Muscle of leg (tissue), 11 donors: ENCODE data around the gene PHACTR1. TPM values are rescaled to one million over a fixed set of nuclear protein-coding genes. Genes with fewer than 3 reads are reported as not detected.
"Not testable (repeated sequence)": the region's sequence is repeated elsewhere in the genome, so short reads cannot be mapped to it uniquely, and the experiment has no call there.

Source experiments
- DNase-seq: peaks from one replicate; pipeline ENCODE4 v3.0.0; 2013
- H3K27ac ChIP-seq: one replicate; pipeline ENCODE4 v1.5.1; 2013; ENCODE audit warnings: mild to moderate bottlenecking, low read length, control low read depth
- H3K27me3 ChIP-seq: one replicate; pipeline ENCODE4 v1.6.1; 2013; ENCODE audit warnings: low read length; ENCODE audit not compliant: control insufficient read depth, insufficient read depth
- H3K36me3 ChIP-seq: one replicate; pipeline ENCODE4 v1.6.1; 2013; ENCODE audit warnings: low read length; ENCODE audit not compliant: control insufficient read depth, insufficient read depth
- H3K4me1 ChIP-seq: one replicate; pipeline ENCODE4 v1.6.1; 2013; ENCODE audit warnings: low read length; ENCODE audit not compliant: control insufficient read depth, insufficient read depth
- H3K4me3 ChIP-seq: one replicate; pipeline ENCODE4 v1.5.1; 2013; ENCODE audit warnings: low read length, control low read depth
- H3K9me3 ChIP-seq: replicated peaks from 2 replicates; pipeline ENCODE4 v1.6.1; 2013; ENCODE audit warnings: low read depth, low read length; ENCODE audit not compliant: control insufficient read depth
- WGBS: methylation state at CpG from one replicate; pipeline ENCODE4 v1.1.5; 2013; ENCODE audit warnings: missing lambda C conversion rate; ENCODE audit not compliant: insufficient coverage; 5-methylcytosine and 5-hydroxymethylcytosine counted together
- polyA plus RNA-seq, 8 donors: library from polyadenylated mRNA; unstranded; fragments of 120-200 nt; gene quantifications; one replicate each; pipeline versions ENCODE4 v1.2.1 to v1.2.3, GENCODE V29; 2013; ENCODE audit warnings: inconsistent platforms in 1 of 8, low replicate concordance in 1 of 8; ENCODE audit not compliant: insufficient read length in 8 of 8, insufficient read depth in 1 of 8
- total RNA-seq: library from RNA; stranded (reverse); fragments of 120-200 nt; gene quantifications from one replicate; pipeline ENCODE4 v1.2.4, GENCODE V29; 2013

PHACTR1 gene
- total and polyA plus RNA-seq, 9 donors: 3.8 to 9.4 (median 4.6) TPM

DNA sequence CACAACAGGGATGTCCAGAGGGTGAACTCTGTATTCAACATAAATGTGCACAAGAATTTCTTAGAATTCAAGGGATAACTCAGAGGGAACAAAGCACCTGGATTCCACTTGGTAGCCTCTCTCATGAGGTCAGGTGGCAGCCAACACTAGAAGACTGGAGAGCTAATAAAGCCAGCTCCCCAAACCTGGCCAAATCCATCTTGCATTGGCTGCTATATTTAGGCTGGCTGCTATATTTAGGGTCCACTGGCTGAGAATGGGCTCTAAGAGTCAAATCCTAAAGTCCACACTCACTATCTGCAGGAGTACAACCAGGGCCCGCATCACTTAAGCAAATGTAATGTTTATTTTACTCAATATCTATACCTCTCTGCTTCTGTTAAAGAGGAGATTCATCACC, 591.8 kb downstream of the PHACTR1 start:
- Histone ChIP-seq H3K4me1 (peaks cover 11% of the 10 kb centered on the region), H3K27me3 (no peaks in the 10 kb centered on the region), H3K9me3 (no peaks in the 10 kb centered on the region), H3K4me3 (no peak overlapping the region), H3K36me3 (peaks cover 26% of the 10 kb centered on the region), H3K27ac (no peak overlapping the region)
- WGBS: no CpG with 5 or more reads among the region's 1 CpG
- no peak for DNase-seq

DNA sequence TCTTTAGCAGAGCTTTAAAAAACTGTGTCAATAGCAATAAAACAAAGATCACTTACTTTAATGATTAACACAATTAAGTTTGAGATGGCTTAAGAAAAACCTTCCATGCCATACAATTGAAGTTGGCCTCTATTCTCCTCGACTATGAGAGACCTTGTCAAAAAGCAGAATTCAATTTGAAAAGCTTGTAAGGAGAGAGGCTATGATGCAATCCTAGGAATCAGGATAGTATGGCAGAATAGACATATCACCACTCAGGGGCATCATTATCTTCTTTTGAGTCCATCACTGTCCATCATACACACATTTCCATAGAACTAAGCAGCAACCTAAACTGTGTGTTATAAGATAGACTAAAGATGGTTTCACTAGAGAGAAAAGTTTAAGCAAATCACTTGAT, 594.6 kb downstream of the PHACTR1 start:
- peaks cover 41% of the 10 kb centered on the region for H3K36me3 ChIP-seq
- no CpG with 5 or more reads among the region's 1 CpG for WGBS
- H3K27me3 ChIP-seq: no peaks in the 10 kb centered on the region
- no peaks in the 10 kb centered on the region for H3K9me3 ChIP-seq
- no peak for DNase-seq
- no peak overlapping the region for H3K4me3 ChIP-seq
- H3K27ac ChIP-seq: no peak overlapping the region
- peaks cover 3% of the 10 kb centered on the region for H3K4me1 ChIP-seq

DNA sequence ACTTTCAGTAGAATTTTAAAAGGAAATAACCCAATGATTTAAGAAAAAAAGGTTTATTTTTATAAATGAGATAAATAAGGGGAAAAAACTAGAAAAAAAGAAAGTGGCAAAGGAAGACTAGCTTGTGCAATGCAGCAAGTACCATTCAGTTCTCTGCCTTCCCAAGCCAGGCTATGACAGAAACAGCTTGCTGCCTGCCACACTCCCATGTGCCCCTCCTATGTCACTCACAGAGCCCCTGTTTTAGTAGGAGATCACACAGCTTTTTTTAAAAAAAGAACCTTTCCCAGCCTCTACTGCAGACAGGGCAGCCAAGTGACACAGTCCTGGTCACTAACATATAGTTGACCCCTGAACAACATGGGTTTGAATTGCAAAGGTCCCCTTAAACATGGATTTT, 598.2 kb downstream of the PHACTR1 start:
- H3K4me3 ChIP-seq: no peak overlapping the region
- no peaks in the 10 kb centered on the region for H3K4me1 ChIP-seq
- H3K36me3 ChIP-seq: peaks cover 46% of the 10 kb centered on the region
- H3K27ac ChIP-seq: no peak overlapping the region
- no peaks in the 10 kb centered on the region for H3K27me3 ChIP-seq
- DNase-seq: no peak
- no peaks in the 10 kb centered on the region for H3K9me3 ChIP-seq

DNA sequence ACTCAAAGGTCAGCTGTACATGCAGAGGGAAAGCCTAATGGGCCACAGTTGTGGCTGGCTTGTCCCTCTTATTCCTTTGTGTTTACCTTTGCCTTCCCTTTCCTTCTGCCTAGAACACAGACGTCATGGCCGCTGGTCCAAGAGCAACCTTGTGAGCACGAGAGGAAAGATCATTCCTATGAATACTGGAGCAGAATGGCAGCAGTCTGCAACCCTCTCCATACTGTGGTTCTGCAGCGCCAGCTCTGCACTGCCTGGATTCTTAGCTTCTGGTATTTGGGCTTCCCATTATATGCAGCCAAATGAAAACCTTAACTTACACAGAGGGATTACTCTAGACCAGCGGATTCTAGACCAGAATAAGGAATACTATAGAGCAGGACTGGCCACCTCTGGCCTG, 599.3 kb downstream of the PHACTR1 start:
- H3K4me3 ChIP-seq: no peak overlapping the region
- no peak overlapping the region for H3K27ac ChIP-seq
- H3K9me3 ChIP-seq: no peaks in the 10 kb centered on the region
- peaks cover 54% of the 10 kb centered on the region for H3K36me3 ChIP-seq
- no peaks in the 10 kb centered on the region for H3K27me3 ChIP-seq
- DNase-seq: no peak
- no peaks in the 10 kb centered on the region for H3K4me1 ChIP-seq
- 95% methylated on average over 5 of the region's 5 CpGs for WGBS

DNA sequence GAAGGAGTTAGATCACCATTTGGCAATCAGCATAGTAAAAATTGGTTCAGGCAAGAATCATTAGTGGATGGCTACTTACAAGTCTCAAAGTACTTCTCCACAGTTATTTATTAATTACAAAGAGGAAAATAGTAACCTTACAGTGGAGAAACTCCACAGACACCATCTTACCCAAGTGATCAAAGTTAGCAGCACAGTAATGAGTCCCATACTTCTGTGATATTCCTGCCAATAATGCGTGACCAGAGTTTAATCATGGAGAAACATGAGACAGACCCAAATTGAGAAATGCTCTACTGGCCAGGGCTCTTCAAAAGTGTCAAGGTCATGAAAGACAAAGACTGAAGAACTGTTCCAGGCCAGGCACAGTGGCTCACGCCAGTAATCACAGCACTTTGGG, 602.3 kb downstream of the PHACTR1 start:
- Histone ChIP-seq H3K4me1 (no peaks in the 10 kb centered on the region), H3K9me3 (no peaks in the 10 kb centered on the region), H3K4me3 (no peak overlapping the region), H3K36me3 (peaks cover 66% of the 10 kb centered on the region), H3K27me3 (no peaks in the 10 kb centered on the region), H3K27ac (no peak overlapping the region)
- DNase-seq: no peak
- 86% methylated on average over 2 of the region's 2 CpGs for WGBS

DNA sequence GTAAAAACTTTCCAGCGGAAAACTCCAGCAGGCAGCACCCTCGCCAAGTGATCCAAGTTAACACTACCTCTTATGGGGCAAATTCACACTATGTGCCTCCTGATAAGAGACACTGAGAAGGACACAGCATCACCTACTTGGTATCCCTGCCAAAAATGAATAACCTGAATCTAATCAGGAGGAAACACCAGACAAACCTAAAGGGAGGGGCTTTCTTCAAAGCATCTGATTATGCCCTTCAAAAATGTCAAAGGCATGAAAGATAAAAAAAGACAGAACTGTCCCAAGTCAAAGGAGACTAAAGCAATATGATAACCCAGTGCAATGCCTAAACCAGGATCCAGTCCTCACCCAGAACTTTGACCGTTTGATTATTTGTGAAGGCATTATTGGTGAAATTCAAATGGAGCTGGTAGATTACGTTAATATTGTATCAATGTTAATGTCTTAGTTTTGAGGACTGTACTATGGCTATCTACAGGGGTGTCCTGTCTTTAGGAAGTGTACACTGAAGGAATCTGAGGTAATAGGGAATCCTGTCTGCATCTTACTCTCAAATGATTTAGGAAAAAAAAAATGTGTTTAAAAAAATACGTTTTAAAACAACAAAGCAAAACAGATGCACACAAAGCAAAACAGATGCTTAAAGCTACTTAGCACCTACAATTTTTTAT, 603.5 kb downstream of the PHACTR1 start:
- WGBS: 100% methylated on average over 1 of the region's 5 CpGs
- Histone ChIP-seq H3K4me3 (no peak overlapping the region), H3K27me3 (no peaks in the 10 kb centered on the region), H3K9me3 (no peaks in the 10 kb centered on the region), H3K36me3 (peaks cover 68% of the 10 kb centered on the region), H3K27ac (no peak overlapping the region), H3K4me1 (no peaks in the 10 kb centered on the region)
- no peak for DNase-seq

DNA sequence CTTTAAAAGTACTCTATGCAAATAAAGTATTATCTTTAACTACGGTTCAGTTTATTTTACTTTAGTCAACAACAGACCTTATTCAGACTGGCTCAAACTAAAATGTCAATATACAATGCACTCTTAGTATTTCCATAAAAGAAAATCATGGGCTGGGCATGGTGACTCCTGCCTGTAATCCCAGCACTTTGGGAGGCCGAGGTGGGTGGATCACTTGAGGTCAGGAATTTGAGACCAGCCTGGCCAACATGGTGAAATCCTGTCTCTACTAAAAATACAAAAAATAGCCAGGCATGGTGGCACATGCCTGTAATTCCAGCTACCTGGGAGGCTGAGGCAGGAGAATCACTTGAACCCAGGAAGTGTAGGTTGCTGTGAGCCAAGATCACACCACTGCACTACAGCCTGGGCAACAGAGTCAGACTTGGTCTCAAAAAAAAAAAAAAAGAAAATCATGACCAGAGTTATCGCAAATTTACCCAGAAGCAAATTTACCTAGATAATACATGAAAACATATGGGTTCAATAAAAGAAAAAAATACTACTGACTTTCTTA, 609.5 kb downstream of the PHACTR1 start:
- peaks cover 29% of the 10 kb centered on the region for H3K36me3 ChIP-seq
- not testable (repeated sequence) for H3K27me3 ChIP-seq, H3K4me1 ChIP-seq, DNase-seq, H3K4me3 ChIP-seq, H3K9me3 ChIP-seq, H3K27ac ChIP-seq
- 80% methylated on average over 1 of the region's 3 CpGs for WGBS

DNA sequence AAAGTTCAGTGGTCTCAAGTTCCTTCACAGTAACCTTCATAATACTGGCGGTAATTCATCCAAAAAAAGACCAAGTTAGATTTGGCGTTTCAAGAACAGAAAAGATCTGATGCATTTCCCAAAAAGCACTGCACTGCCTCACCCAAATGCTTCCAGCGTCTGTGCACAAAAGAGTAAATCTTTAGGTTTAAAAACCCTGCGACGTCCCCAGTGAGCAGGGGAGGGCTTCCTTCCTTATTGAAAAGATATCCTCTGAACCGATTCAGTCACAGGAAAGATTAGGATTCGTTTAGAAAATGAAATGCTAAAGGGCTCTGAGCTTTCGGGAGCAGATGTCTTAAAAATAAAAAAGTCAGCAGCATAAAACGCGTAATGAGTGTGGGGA, 611.1 kb downstream of the PHACTR1 start:
- Histone ChIP-seq H3K27ac (peak overlapping the region; percentile 92), H3K4me1 (peaks cover 7% of the 10 kb centered on the region), H3K4me3 (peak overlapping the region; percentile 84), H3K9me3 (no peaks in the 10 kb centered on the region), H3K27me3 (no peaks in the 10 kb centered on the region), H3K36me3 (peaks cover 17% of the 10 kb centered on the region)
- 4% methylated on average over 4 of the region's 10 CpGs for WGBS
- peak; percentile 49 for DNase-seq

DNA sequence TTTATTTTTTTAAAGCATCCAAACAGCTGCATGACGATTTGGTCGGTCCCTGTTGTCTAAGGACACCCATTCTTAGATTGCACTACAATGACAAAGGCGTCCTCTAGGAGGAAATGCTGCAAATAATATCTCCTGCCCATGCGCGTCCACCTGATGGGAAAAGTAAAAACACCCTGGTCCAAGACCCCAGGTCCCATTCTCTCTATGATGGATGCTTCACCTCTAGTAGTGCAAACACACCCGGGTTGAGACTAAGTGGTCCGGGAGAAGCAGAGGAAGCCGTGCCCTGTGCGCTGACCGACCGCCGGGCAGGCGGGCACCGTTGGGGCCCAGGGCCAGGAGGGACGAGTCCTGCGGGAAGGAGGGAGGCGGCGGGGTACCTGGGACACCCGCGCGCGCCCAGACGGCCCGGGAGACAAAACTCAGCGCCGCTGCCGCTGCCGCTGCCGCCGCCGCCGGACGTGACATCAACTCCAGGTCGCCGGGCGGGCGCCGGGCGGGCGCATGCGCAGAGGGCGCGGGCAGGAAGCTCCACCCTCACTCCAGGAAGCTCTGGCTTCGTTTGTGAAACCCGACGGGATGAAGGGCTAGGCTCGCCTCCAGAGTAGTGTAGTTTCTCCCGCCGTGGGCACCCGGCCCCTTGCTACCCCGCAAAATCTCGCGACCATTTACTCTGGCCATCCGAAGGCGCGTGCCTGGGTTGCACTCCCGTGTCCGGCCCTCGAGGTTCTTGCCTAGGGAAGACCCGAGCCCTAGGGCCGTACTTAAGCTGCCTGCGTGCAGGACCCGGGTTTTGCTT, 611.7 kb downstream of the PHACTR1 start, which contains the start of gene TBC1D7:
Gene TBC1D7 (minus strand): TSS at position 462 of the 799 bp plus-strand sequence. CDS start 1,639 bp downstream, outside the sequence.
- H3K4me3 ChIP-seq: peak within 1 kb of the TSS; percentile 84
- peaks cover 15% of the 10 kb centered on the region for H3K36me3 ChIP-seq
- no peaks in the 10 kb centered on the region for H3K9me3 ChIP-seq
- H3K27ac ChIP-seq: peak within 1 kb of the TSS; percentile 92
- DNase-seq: peak; percentile 96
- no peaks in the 10 kb centered on the region for H3K27me3 ChIP-seq
- WGBS: under 1% methylated on average over 55 of the region's 63 CpGs
- H3K4me1 ChIP-seq: peaks cover 7% of the 10 kb centered on the region

DNA sequence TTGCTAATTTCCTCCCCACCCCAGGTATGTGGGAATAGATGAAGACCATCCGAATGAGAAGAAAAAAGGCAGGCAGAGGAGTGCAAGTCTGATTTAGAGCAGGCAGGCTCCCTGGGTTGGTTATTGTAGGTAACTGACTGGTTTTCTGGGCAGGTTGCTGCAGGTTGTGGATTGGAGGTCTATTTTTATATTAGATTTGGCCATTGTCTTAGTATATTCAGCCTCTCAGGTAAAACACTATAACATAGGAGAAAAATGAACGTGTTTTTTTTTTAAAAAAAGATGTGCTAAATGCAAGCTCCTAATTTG, 612.3 kb downstream of the PHACTR1 start:
- H3K27ac ChIP-seq: peak overlapping the region; percentile 90
- no CpG with 5 or more reads among the region's 2 CpGs for WGBS
- peaks cover 7% of the 10 kb centered on the region for H3K4me1 ChIP-seq
- H3K36me3 ChIP-seq: peaks cover 9% of the 10 kb centered on the region
- no peak for DNase-seq
- H3K27me3 ChIP-seq: no peaks in the 10 kb centered on the region
- H3K4me3 ChIP-seq: peak overlapping the region; percentile 84
- no peaks in the 10 kb centered on the region for H3K9me3 ChIP-seq
